ENCODE data around the gene DDX27. TPM values are rescaled to one million over a fixed set of nuclear protein-coding genes. Genes with fewer than 3 reads are reported as not detected.

The DDX27 gene
- total and polyA plus RNA-seq, 2 of the 13 experiments (the other 11 are each of a cell fraction or from before 2014, with no cell fraction given), result 42.6 to 72.8 TPM

GRCh38 chr20:49278036-49278817, 59.0 kb downstream of the DDX27 start, which contains the start of gene ZNFX1 (continued):
- TF ChIP-seq ZNF441 (CRISPR knock-in tag; IDR thresholded peaks at IDR 0.05; ENCODE audit: borderline replicate concordance) (peak; percentile 64; the same call in 1 of the 2 replicates), SSRP1 (CRISPR knock-in tag; IDR thresholded peaks at IDR 0.05) (peak; percentile 85; the same call in 1 of the 2 replicates), KLF9 (CRISPR knock-in tag; IDR thresholded peaks at IDR 0.05; ENCODE audit: low read depth) (no peak; the same call in 1 of the 2 replicates), TIGD3 (CRISPR knock-in tag; IDR thresholded peaks at IDR 0.05; ENCODE audit: borderline replicate concordance) (0 out of 2 replicates have a peak, but pooled peaks have one; percentile 47), ZNF12 (CRISPR knock-in tag; IDR thresholded peaks at IDR 0.05) (peak; percentile 85), SCMH1 (CRISPR knock-in tag; IDR thresholded peaks at IDR 0.05; ENCODE audit: borderline replicate concordance) (no peak), ZNF773 (CRISPR knock-in tag; IDR thresholded peaks at IDR 0.05; ENCODE audit: borderline replicate concordance) (peak; percentile 96), KDM4B (CRISPR knock-in tag; IDR thresholded peaks at IDR 0.05) (peak; percentile 83), ZNF329 (CRISPR knock-in tag; IDR thresholded peaks at IDR 0.05; ENCODE audit: low read depth) (peak; percentile 91), ZNF768 (CRISPR knock-in tag; IDR thresholded peaks at IDR 0.05) (peak; percentile 80), ELF4 (CRISPR knock-in tag; IDR thresholded peaks at IDR 0.05; ENCODE audit: borderline replicate concordance) (peak; percentile 99), EZH2 (conservative IDR thresholded peaks at IDR 0.05; ENCODE audit: low read depth, low read length) (no peak), SP4 (CRISPR knock-in tag; IDR thresholded peaks at IDR 0.05) (peak; percentile 98), MXD3 (CRISPR knock-in tag; IDR thresholded peaks at IDR 0.05) (peak; percentile 99), TRIM24 (CRISPR knock-in tag; IDR thresholded peaks at IDR 0.05) (peak; percentile 32; the same call in 1 of the 2 replicates), ETS1 (CRISPR knock-in tag; IDR thresholded peaks at IDR 0.05) (peak; percentile 77; the same call in 1 of the 2 replicates), ZNF878 (CRISPR knock-in tag; IDR thresholded peaks at IDR 0.05) (peak; percentile 97), ZNF550 (CRISPR knock-in tag; IDR thresholded peaks at IDR 0.05; ENCODE audit: borderline replicate concordance) (peak; percentile 92), ZNF788 (CRISPR knock-in tag; IDR thresholded peaks at IDR 0.05; ENCODE audit: borderline replicate concordance) (peak; percentile 95; the same call in 1 of the 2 replicates), MZF1 (CRISPR knock-in tag; IDR thresholded peaks at IDR 0.05; ENCODE audit: borderline replicate concordance) (no peak), IKZF5 (CRISPR knock-in tag; IDR thresholded peaks at IDR 0.05) (peak; percentile 94), POLR2G (IDR thresholded peaks at IDR 0.05; ENCODE audit: low read depth, low read length) (peak; percentile 100), KLF11 (CRISPR knock-in tag; IDR thresholded peaks at IDR 0.05) (peak; percentile 99), PHF20 (CRISPR knock-in tag; IDR thresholded peaks at IDR 0.05) (peak; percentile 70), NR3C1 (CRISPR knock-in tag; IDR thresholded peaks at IDR 0.05) (no peak), NKX3-1 (CRISPR knock-in tag; IDR thresholded peaks at IDR 0.05) (peak; percentile 99)
